Spinal cord (tissue), 10 donors: ENCODE results near the gene SPACA9. TPM values are rescaled to one million over a fixed set of nuclear protein-coding genes. Genes with fewer than 3 reads are reported as not detected.

Experiments used
- DNase-seq, 6 donors: peaks; one replicate each; pipeline versions ENCODE4 v3.0.0 to v3.0.0-alpha.2; 2013 to 2015; ENCODE audit warnings: low spot score in 6 of 6, low read depth in 4 of 6
- H3K27ac ChIP-seq: one replicate; pipeline ENCODE4 v1.5.1; 2013; ENCODE audit warnings: low read depth, low read length, control low read depth
- H3K27me3 ChIP-seq: one replicate; pipeline ENCODE4 v1.6.1; 2013; ENCODE audit warnings: low read length; ENCODE audit not compliant: control insufficient read depth, insufficient read depth
- H3K36me3 ChIP-seq: one replicate; pipeline ENCODE4 v1.6.1; 2013; ENCODE audit warnings: low read length; ENCODE audit not compliant: control insufficient read depth, insufficient read depth
- H3K4me1 ChIP-seq: one replicate; pipeline ENCODE4 v1.6.1; 2013; ENCODE audit warnings: low read length; ENCODE audit not compliant: control insufficient read depth, insufficient read depth
- H3K4me3 ChIP-seq: one replicate; pipeline ENCODE4 v1.5.1; 2013; ENCODE audit warnings: low read depth, low read length, control low read depth
- H3K9me3 ChIP-seq: one replicate; pipeline ENCODE4 v1.6.1; 2013; ENCODE audit warnings: low read length; ENCODE audit not compliant: control insufficient read depth, insufficient read depth
- WGBS: methylation state at CpG from one replicate; pipeline ENCODE4 v1.1.5; 2013; ENCODE audit warnings: missing lambda C conversion rate; ENCODE audit not compliant: insufficient coverage; 5-methylcytosine and 5-hydroxymethylcytosine counted together
- polyA plus RNA-seq, 2 donors: library from polyadenylated mRNA; unstranded; fragments of 120-200 nt; gene quantifications; one replicate each; pipeline ENCODE4 v1.2.1, GENCODE V29; 2013; ENCODE audit not compliant: insufficient read length in 2 of 2
- total RNA-seq, 2 donors: library from RNA; depleted of rRNA in 1 of 2; stranded (reverse); fragments of 120-200 nt in 1 of 2; fragments of >200 nt in 1 of 2; gene quantifications; one replicate each; pipeline versions ENCODE4 v1.2.3 to v1.2.4, GENCODE V29; 2013 to 2014
- donor health status: healthy.

The SPACA9 gene
- total and polyA plus RNA-seq, 4 donors, result 3.4 to 15.1 (median 12.0) TPM

GRCh38 chr9:132846109-132846917 lies 32.4 kb upstream of the SPACA9 start:
- H3K27ac ChIP-seq, result no peak overlapping the region
- H3K36me3 ChIP-seq, result peaks cover 6% of the 10 kb centered on the region
- no peak for DNase-seq
- no peaks in the 10 kb centered on the region for H3K27me3 ChIP-seq
- no peak overlapping the region for H3K4me3 ChIP-seq
- H3K4me1 ChIP-seq, result peaks cover 21% of the 10 kb centered on the region
- no peaks in the 10 kb centered on the region for H3K9me3 ChIP-seq
- 86% methylated on average over 11 of the region's 12 CpGs for WGBS

GRCh38 chr9:132846918-132847515 lies 31.7 kb upstream of the SPACA9 start:
- peaks cover 9% of the 10 kb centered on the region for H3K36me3 ChIP-seq
- no peaks in the 10 kb centered on the region for H3K9me3 ChIP-seq
- no peak overlapping the region for H3K4me3 ChIP-seq
- no peak for DNase-seq
- WGBS, result 94% methylated on average over 15 of the region's 15 CpGs
- H3K27me3 ChIP-seq, result no peaks in the 10 kb centered on the region
- H3K27ac ChIP-seq, result no peak overlapping the region
- H3K4me1 ChIP-seq, result peaks cover 21% of the 10 kb centered on the region

- Histone ChIP-seq H3K4me1 (peaks cover 21% of the 10 kb centered on the region), H3K36me3 (peaks cover 9% of the 10 kb centered on the region), H3K4me3 (no peak overlapping the region), H3K27me3 (no peaks in the 10 kb centered on the region), H3K9me3 (no peaks in the 10 kb centered on the region), H3K27ac (no peak overlapping the region)
- WGBS, result 36% methylated on average over 8 of the region's 12 CpGs
- DNase-seq, result peak in 2 of 6 donors; percentile 61 to 67
These were observed 29.5 kb upstream of the SPACA9 start for GRCh38 chr9:132849185-132849706.

GRCh38 chr9:132853482-132853881 lies 25.2 kb upstream of the SPACA9 start:
- Histone ChIP-seq H3K27me3 (no peaks in the 10 kb centered on the region), H3K4me3 (no peak overlapping the region), H3K9me3 (no peaks in the 10 kb centered on the region), H3K27ac (no peak overlapping the region), H3K4me1 (peaks cover 22% of the 10 kb centered on the region), H3K36me3 (peaks cover 21% of the 10 kb centered on the region)
- no peak for DNase-seq
- 100% methylated on average over 2 of the region's 4 CpGs for WGBS

- DNase-seq, result no peak
- WGBS, result 91% methylated on average over 10 of the region's 10 CpGs
- no peaks in the 10 kb centered on the region for H3K27me3 ChIP-seq
- H3K36me3 ChIP-seq, result peaks cover 22% of the 10 kb centered on the region
- H3K4me3 ChIP-seq, result no peak overlapping the region
- no peak overlapping the region for H3K27ac ChIP-seq
- no peaks in the 10 kb centered on the region for H3K9me3 ChIP-seq
- peaks cover 11% of the 10 kb centered on the region for H3K4me1 ChIP-seq
These were observed 23.9 kb upstream of the SPACA9 start for GRCh38 chr9:132854832-132855231.

GRCh38 chr9:132855904-132856303 lies 22.8 kb upstream of the SPACA9 start:
- Histone ChIP-seq H3K27me3 (no peaks in the 10 kb centered on the region), H3K4me1 (peaks cover 11% of the 10 kb centered on the region), H3K4me3 (no peak overlapping the region), H3K9me3 (no peaks in the 10 kb centered on the region), H3K36me3 (peaks cover 24% of the 10 kb centered on the region), H3K27ac (no peak overlapping the region)
- 82% methylated on average over 2 of the region's 5 CpGs for WGBS
- DNase-seq, result no peak

- no peak overlapping the region for H3K4me3 ChIP-seq
- WGBS, result 64% methylated on average over 2 of the region's 8 CpGs
- no peaks in the 10 kb centered on the region for H3K9me3 ChIP-seq
- no peaks in the 10 kb centered on the region for H3K27me3 ChIP-seq
- no peak overlapping the region for H3K27ac ChIP-seq
- H3K36me3 ChIP-seq, result peaks cover 22% of the 10 kb centered on the region
- no peak for DNase-seq
- peaks cover 11% of the 10 kb centered on the region for H3K4me1 ChIP-seq
These were observed 21.7 kb upstream of the SPACA9 start for GRCh38 chr9:132857031-132857430.

GRCh38 chr9:132857616-132858342 lies 20.9 kb upstream of the SPACA9 start:
- H3K27ac ChIP-seq, result no peak overlapping the region
- peak in 2 of 6 donors; percentile 10 to 51 for DNase-seq
- peaks cover 11% of the 10 kb centered on the region for H3K4me1 ChIP-seq
- no peak overlapping the region for H3K4me3 ChIP-seq
- H3K36me3 ChIP-seq, result peaks cover 28% of the 10 kb centered on the region
- 55% methylated on average over 24 of the region's 24 CpGs for WGBS
- H3K27me3 ChIP-seq, result no peaks in the 10 kb centered on the region
- no peaks in the 10 kb centered on the region for H3K9me3 ChIP-seq

- no peaks in the 10 kb centered on the region for H3K9me3 ChIP-seq
- no peaks in the 10 kb centered on the region for H3K27me3 ChIP-seq
- H3K27ac ChIP-seq, result no peak overlapping the region
- peaks cover 33% of the 10 kb centered on the region for H3K36me3 ChIP-seq
- no peak for DNase-seq
- peaks cover 11% of the 10 kb centered on the region for H3K4me1 ChIP-seq
- H3K4me3 ChIP-seq, result no peak overlapping the region
- WGBS, result 62% methylated on average over 6 of the region's 7 CpGs
These were observed 19.9 kb upstream of the SPACA9 start for GRCh38 chr9:132858751-132859150.
